ENCODE results near the gene MYO5A. TPM values are rescaled to one million over a fixed set of nuclear protein-coding genes. Genes with fewer than 3 reads are reported as not detected.
"Not testable (repeated sequence)": the region's sequence is repeated elsewhere in the genome, so short reads cannot be mapped to it uniquely, and the experiment has no call there.

Gene MYO5A
- total RNA-seq, 4 donors from 2014 or later: 5.8 to 51.2 (median 10.2) TPM

DNA sequence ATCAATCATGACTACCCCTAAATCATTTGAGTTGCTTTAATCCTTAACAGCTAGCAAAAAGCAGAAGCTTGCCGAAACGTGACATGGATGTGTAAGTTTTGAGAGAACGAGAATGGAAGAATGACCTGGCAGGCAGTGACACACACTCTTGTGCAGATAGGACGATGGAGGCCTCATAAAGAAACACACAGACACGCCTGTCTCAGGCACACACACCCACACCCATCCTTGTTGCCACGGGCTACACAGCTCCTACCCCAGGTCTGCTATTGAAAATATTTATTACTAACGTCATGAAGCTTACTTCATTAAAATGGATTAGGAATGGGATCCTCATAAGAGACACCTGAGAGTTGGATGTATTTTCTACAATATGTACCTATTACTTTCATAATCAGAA, 241.6 kb downstream of the MYO5A start:
- H3K27ac ChIP-seq: no peak overlapping the region
- DNase-seq: no peak
- in situ Hi-C loops (cut with MboI; ENCODE audit: low sequenced_read_pairs in 4 of 4): no loop called here
- no peaks in the 10 kb centered on the region for H3K9me3 ChIP-seq
- intact Hi-C loops (cut with DNase I; ENCODE audit: low total_unique reads): no loop called here
- no peaks in the 10 kb centered on the region for H3K4me1 ChIP-seq
- H3K36me3 ChIP-seq: no peaks in the 10 kb centered on the region
- TF ChIP-seq, protein P1, sequence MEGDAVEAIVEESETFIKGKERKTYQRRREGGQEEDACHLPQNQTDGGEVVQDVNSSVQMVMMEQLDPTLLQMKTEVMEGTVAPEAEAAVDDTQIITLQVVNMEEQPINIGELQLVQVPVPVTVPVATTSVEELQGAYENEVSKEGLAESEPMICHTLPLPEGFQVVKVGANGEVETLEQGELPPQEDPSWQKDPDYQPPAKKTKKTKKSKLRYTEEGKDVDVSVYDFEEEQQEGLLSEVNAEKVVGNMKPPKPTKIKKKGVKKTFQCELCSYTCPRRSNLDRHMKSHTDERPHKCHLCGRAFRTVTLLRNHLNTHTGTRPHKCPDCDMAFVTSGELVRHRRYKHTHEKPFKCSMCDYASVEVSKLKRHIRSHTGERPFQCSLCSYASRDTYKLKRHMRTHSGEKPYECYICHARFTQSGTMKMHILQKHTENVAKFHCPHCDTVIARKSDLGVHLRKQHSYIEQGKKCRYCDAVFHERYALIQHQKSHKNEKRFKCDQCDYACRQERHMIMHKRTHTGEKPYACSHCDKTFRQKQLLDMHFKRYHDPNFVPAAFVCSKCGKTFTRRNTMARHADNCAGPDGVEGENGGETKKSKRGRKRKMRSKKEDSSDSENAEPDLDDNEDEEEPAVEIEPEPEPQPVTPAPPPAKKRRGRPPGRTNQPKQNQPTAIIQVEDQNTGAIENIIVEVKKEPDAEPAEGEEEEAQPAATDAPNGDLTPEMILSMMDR (IDR thresholded peaks at IDR 0.05 in 4 of 5, conservative IDR thresholded peaks at IDR 0.05 in 1 of 5): no peak
- TF ChIP-seq POLR2A (IDR thresholded peaks at IDR 0.05): no peak
- no peak for ATAC-seq
- H3K27me3 ChIP-seq: no peaks in the 10 kb centered on the region
- H3K4me3 ChIP-seq: no peak overlapping the region

DNA sequence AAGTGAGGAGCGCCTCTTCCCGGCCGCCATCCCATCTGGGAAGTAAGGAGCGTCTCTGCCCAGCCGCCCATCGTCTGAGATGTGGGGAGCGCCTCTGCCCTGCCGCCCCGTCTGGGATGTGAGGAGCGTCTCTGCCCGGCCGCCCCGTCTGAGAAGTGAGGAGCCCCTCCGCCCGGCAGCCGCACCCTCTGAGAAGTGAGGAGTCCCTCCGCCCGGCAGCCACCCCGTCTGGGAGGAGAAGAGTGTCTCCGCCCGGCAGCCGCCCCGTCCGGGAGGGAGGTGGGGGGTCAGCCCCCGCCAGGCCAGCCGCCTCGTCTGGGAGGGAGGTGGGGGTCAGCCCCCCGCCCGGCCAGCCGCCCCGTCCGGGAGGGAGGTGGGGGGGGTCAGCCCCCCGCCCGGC, 242.7 kb downstream of the MYO5A start:
- DNase-seq; H3K4me3 ChIP-seq; intact Hi-C loops (cut with DNase I; ENCODE audit: low total_unique reads): not testable (repeated sequence)

DNA sequence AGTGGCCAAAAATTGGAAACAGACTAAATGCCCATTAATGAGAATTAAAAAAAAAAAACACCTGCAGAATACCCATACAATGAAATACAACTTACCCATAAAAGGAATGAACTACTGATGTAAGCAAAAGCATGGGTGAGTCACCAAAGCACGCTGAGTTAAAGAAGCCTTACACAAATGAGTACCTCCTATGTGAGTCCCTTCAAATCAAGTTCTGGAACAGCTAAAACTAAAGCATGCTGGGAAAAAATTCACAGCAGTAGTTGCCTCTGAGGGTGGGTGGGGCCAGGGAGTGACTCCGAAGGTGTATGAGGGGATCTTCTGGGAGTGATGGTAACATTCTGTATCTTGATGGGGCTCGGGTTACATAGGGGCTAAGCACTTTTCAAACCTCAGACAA, 244.5 kb downstream of the MYO5A start:
- Histone ChIP-seq H3K27ac (no peak overlapping the region), H3K4me1 (no peaks in the 10 kb centered on the region), H3K36me3 (no peaks in the 10 kb centered on the region), H3K27me3 (no peaks in the 10 kb centered on the region), H3K9me3 (no peaks in the 10 kb centered on the region), H3K4me3 (no peak overlapping the region)
- DNase-seq: no peak
- no peak for ATAC-seq
- intact Hi-C loops (cut with DNase I; ENCODE audit: low total_unique reads): no loop called here
- in situ Hi-C loops (cut with MboI; ENCODE audit: low sequenced_read_pairs in 4 of 4): no loop called here
- TF ChIP-seq, protein P1 (IDR thresholded peaks at IDR 0.05 in 4 of 5, conservative IDR thresholded peaks at IDR 0.05 in 1 of 5): no peak
- no peak for TF ChIP-seq POLR2A (IDR thresholded peaks at IDR 0.05)

More for the DNA sequence above, 242.7 kb downstream of the MYO5A start:
- H3K4me1 ChIP-seq; H3K27me3 ChIP-seq; H3K9me3 ChIP-seq; H3K36me3 ChIP-seq; in situ Hi-C loops (cut with MboI; ENCODE audit: low sequenced_read_pairs in 4 of 4); H3K27ac ChIP-seq; ATAC-seq: not testable (repeated sequence)

DNA sequence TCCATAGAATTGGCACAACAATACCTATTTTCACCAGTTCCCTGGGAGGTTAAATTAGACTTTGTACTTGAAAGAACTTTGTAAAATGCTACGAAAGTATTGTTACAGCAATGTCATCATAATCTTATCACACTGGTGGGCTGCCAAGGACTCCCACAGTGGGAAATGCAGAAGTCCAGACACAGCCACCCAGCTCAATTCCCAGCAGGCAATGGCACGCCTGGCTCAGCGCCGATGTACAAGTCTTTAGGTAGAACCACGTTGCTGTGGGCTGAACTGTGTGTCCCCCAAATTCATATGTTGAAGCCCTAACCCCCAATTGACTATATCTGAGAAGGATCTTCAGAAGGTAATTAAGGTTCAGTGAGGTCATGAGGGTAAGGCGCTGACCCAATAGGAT, 245.4 kb downstream of the MYO5A start:
- Histone ChIP-seq H3K4me3 (no peak overlapping the region), H3K36me3 (no peaks in the 10 kb centered on the region), H3K4me1 (no peaks in the 10 kb centered on the region), H3K9me3 (no peaks in the 10 kb centered on the region), H3K27me3 (no peaks in the 10 kb centered on the region), H3K27ac (no peak overlapping the region)
- intact Hi-C loops (cut with DNase I; ENCODE audit: low total_unique reads) (no loop called here), in situ Hi-C loops (cut with MboI; ENCODE audit: low sequenced_read_pairs in 4 of 4) (no loop called here)
- no peak for DNase-seq
- ATAC-seq: no peak
- no peak for TF ChIP-seq POLR2A (IDR thresholded peaks at IDR 0.05)
- TF ChIP-seq, protein P1 (IDR thresholded peaks at IDR 0.05 in 4 of 5, conservative IDR thresholded peaks at IDR 0.05 in 1 of 5): no peak

DNA sequence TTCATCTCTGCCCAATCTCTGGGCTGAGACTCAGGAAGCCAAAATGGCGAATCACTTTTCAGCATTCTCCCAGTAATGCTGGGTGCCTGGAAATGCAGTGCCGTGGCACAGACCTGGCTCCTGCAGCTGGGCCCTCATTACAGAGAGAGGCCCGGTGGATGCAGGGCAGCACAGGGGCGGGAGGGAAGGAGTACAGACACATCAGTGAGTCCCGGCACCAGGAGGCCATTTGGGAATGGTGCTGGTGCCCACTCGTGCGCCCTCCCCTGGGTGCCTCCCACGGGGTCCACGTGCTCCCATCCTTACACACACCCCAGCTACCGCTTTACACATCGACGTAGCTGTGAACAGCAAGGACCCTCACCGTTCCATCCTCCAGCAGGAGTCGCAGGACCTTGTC, 246.3 kb downstream of the MYO5A start:
- ATAC-seq (no peak), DNase-seq (no peak)
- in situ Hi-C loops (cut with MboI; ENCODE audit: low sequenced_read_pairs in 4 of 4) (no loop called here), intact Hi-C loops (cut with DNase I; ENCODE audit: low total_unique reads) (no loop called here)
- Histone ChIP-seq H3K36me3 (no peaks in the 10 kb centered on the region), H3K27ac (no peak overlapping the region), H3K9me3 (no peaks in the 10 kb centered on the region), H3K27me3 (no peaks in the 10 kb centered on the region), H3K4me3 (no peak overlapping the region), H3K4me1 (no peaks in the 10 kb centered on the region)
- no peak for TF ChIP-seq POLR2A (IDR thresholded peaks at IDR 0.05)
- TF ChIP-seq, protein P1 (IDR thresholded peaks at IDR 0.05 in 4 of 5, conservative IDR thresholded peaks at IDR 0.05 in 1 of 5): no peak

All from gastrocnemius medialis (tissue), 4 donors.